ENCODE measurements around the gene TCN2.
"Not testable (repeated sequence)": the region's sequence is repeated elsewhere in the genome, so short reads cannot be mapped to it uniquely, and the experiment has no call there.

The TCN2 gene

DNA sequence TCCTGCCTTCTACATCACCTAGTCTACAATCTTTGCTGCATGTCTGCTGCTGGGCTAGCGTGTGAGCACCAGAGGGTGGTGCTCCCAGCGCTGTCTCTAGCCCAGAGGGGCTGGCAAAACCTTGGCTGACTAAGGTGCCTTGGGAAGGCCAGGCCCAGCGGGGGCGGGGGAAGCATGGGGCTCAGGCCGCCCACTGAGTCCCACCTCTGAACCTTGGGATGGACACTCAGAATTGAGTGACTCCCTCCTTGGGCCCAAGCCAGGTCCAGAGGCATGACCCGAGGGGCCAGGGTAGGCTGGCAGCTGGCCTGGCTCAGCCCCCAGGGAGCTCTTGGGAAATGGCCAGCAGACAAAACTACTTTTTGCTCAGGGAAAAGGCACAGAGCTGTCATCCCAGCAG, 24.9 kb upstream of the TCN2 start:
- H3K9ac ChIP-seq (ENCODE audit: low read depth, low read length) = no peak overlapping the region
- no peak overlapping the region for H3K4me2 ChIP-seq (ENCODE audit: low read length)
- peaks cover 96% of the 10 kb centered on the region for H3K36me3 ChIP-seq (ENCODE audit: insufficient read depth, low read length)
- no peak overlapping the region for H3K4me3 ChIP-seq (ENCODE audit: low read length)
- no peaks in the 10 kb centered on the region for H3K27me3 ChIP-seq (ENCODE audit: control insufficient read depth, insufficient read depth, low read length)
- no peaks in the 10 kb centered on the region for H3K9me3 ChIP-seq (replicated peaks; ENCODE audit: low read length)
- peaks cover 5% of the 10 kb centered on the region for H3K4me1 ChIP-seq (ENCODE audit: control insufficient read depth, insufficient read depth, low read length)

GRCh38 chr22:30582788-30583545, 24.0 kb upstream of the TCN2 start:
- H3K36me3 ChIP-seq (ENCODE audit: insufficient read depth, low read length) = peaks cover 96% of the 10 kb centered on the region
- no peak overlapping the region for H3K4me3 ChIP-seq (ENCODE audit: low read length)
- no peak overlapping the region for H3K4me2 ChIP-seq (ENCODE audit: low read length)
- H3K4me1 ChIP-seq (ENCODE audit: control insufficient read depth, insufficient read depth, low read length) = peaks cover 5% of the 10 kb centered on the region
- no peak overlapping the region for H3K9ac ChIP-seq (ENCODE audit: low read depth, low read length)
- H3K9me3 ChIP-seq (replicated peaks; ENCODE audit: low read length) = no peaks in the 10 kb centered on the region
- no peaks in the 10 kb centered on the region for H3K27me3 ChIP-seq (ENCODE audit: control insufficient read depth, insufficient read depth, low read length)

GRCh38 chr22:30584441-30584840, 22.5 kb upstream of the TCN2 start:
- Histone ChIP-seq H3K4me3 (ENCODE audit: low read length) (no peak overlapping the region), H3K4me2 (ENCODE audit: low read length) (no peak overlapping the region), H3K4me1 (ENCODE audit: control insufficient read depth, insufficient read depth, low read length) (peaks cover 5% of the 10 kb centered on the region), H3K9me3 (replicated peaks; ENCODE audit: low read length) (no peaks in the 10 kb centered on the region), H3K9ac (ENCODE audit: low read depth, low read length) (no peak overlapping the region), H3K27me3 (ENCODE audit: control insufficient read depth, insufficient read depth, low read length) (no peaks in the 10 kb centered on the region), H3K36me3 (ENCODE audit: insufficient read depth, low read length) (peaks cover 93% of the 10 kb centered on the region)

GRCh38 chr22:30586414-30586813, 20.6 kb upstream of the TCN2 start:
- H3K9me3 ChIP-seq (replicated peaks; ENCODE audit: low read length) = no peaks in the 10 kb centered on the region
- H3K9ac ChIP-seq (ENCODE audit: low read depth, low read length) = no peak overlapping the region
- no peak overlapping the region for H3K4me3 ChIP-seq (ENCODE audit: low read length)
- H3K4me1 ChIP-seq (ENCODE audit: control insufficient read depth, insufficient read depth, low read length) = peaks cover 17% of the 10 kb centered on the region
- H3K27me3 ChIP-seq (ENCODE audit: control insufficient read depth, insufficient read depth, low read length) = no peaks in the 10 kb centered on the region
- H3K36me3 ChIP-seq (ENCODE audit: insufficient read depth, low read length) = peaks cover 78% of the 10 kb centered on the region
- no peak overlapping the region for H3K4me2 ChIP-seq (ENCODE audit: low read length)

- Histone ChIP-seq H3K9me3 (replicated peaks; ENCODE audit: low read length) (no peaks in the 10 kb centered on the region), H3K27me3 (ENCODE audit: control insufficient read depth, insufficient read depth, low read length) (peaks cover 7% of the 10 kb centered on the region), H3K36me3 (ENCODE audit: insufficient read depth, low read length) (peaks cover 32% of the 10 kb centered on the region), H3K4me3 (ENCODE audit: low read length) (peak overlapping the region; percentile 81), H3K4me1 (ENCODE audit: control insufficient read depth, insufficient read depth, low read length) (peaks cover 12% of the 10 kb centered on the region), H3K9ac (ENCODE audit: low read depth, low read length) (peak overlapping the region; percentile 93), H3K4me2 (ENCODE audit: low read length) (peak overlapping the region; percentile 79)
Measured at GRCh38 chr22:30591191-30591587, 15.8 kb upstream of the TCN2 start.

DNA sequence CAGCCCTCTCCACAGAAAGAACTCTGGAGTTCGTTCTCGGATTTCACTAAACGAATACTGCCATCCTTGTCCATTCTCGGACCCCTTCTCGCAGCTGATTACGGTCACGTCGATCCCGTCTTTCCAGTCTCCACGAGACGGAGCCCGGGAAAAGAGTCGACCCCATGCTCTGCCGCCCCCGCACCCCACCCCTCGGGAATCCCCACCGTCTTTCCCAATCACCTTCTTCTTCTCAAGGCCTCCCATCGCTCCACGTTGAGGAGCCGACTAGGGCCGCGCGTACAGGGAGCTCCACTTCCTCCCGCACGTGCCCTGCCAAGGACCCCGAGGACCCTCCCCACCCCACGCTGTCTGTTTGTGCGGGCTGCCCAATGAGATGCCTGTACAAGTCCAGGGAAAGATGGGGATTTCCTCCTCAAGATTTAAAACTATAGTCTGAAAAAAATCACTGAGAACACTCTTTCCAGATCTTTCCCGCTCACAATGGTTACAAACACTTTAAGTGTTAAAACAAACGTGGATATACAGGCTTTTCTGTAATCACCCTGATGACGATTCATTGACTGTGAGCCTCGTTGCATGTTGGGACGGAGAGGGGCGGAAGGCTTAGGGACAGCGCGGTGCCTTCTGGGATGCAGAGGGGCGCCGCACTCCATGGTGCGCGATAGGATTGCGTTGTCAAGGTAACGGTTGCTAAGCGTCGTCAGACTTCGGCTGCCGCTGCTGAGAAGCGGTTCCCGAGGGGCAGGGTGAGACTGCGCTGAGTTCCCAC, 15.2 kb upstream of the TCN2 start, which contains the start of gene PES1:
TSS of gene PES1 (minus strand) at position 323 of the 772 bp plus-strand sequence. CDS start at position 246, 77 bp downstream.
- peaks cover 12% of the 10 kb centered on the region for H3K4me1 ChIP-seq (ENCODE audit: control insufficient read depth, insufficient read depth, low read length)
- no peaks in the 10 kb centered on the region for H3K9me3 ChIP-seq (replicated peaks; ENCODE audit: low read length)
- peak within 1 kb of the TSS; percentile 93 for H3K9ac ChIP-seq (ENCODE audit: low read depth, low read length)
- peaks cover 7% of the 10 kb centered on the region for H3K27me3 ChIP-seq (ENCODE audit: control insufficient read depth, insufficient read depth, low read length)
- peaks cover 26% of the 10 kb centered on the region for H3K36me3 ChIP-seq (ENCODE audit: insufficient read depth, low read length)
- peak within 1 kb of the TSS; percentile 81 for H3K4me3 ChIP-seq (ENCODE audit: low read length)
- peak within 1 kb of the TSS; percentile 79 for H3K4me2 ChIP-seq (ENCODE audit: low read length)

- H3K27me3 ChIP-seq (ENCODE audit: control insufficient read depth, insufficient read depth, low read length); H3K9me3 ChIP-seq (replicated peaks; ENCODE audit: low read length); H3K9ac ChIP-seq (ENCODE audit: low read depth, low read length): not testable (repeated sequence)
- peaks cover 12% of the 10 kb centered on the region for H3K4me1 ChIP-seq (ENCODE audit: control insufficient read depth, insufficient read depth, low read length)
- H3K4me2 ChIP-seq (ENCODE audit: low read length) = peak overlapping the region; percentile 69
- peaks cover 21% of the 10 kb centered on the region for H3K36me3 ChIP-seq (ENCODE audit: insufficient read depth, low read length)
- peak overlapping the region; percentile 43 for H3K4me3 ChIP-seq (ENCODE audit: low read length)
Measured at GRCh38 chr22:30592360-30592713, 14.6 kb upstream of the TCN2 start.

- H3K36me3 ChIP-seq (ENCODE audit: insufficient read depth, low read length) = no peaks in the 10 kb centered on the region
Measured at GRCh38 chr22:30596199-30596598, 10.8 kb upstream of the TCN2 start.

GRCh38 chr22:30596886-30597285, 10.1 kb upstream of the TCN2 start:
- Histone ChIP-seq H3K27me3 (ENCODE audit: control insufficient read depth, insufficient read depth, low read length) (peaks cover 7% of the 10 kb centered on the region), H3K36me3 (ENCODE audit: insufficient read depth, low read length) (no peaks in the 10 kb centered on the region), H3K4me3 (ENCODE audit: low read length) (no peak overlapping the region), H3K9me3 (replicated peaks; ENCODE audit: low read length) (no peaks in the 10 kb centered on the region), H3K4me1 (ENCODE audit: control insufficient read depth, insufficient read depth, low read length) (no peaks in the 10 kb centered on the region), H3K9ac (ENCODE audit: low read depth, low read length) (no peak overlapping the region), H3K4me2 (ENCODE audit: low read length) (no peak overlapping the region)

More at GRCh38 chr22:30596199-30596598, 10.8 kb upstream of the TCN2 start:
- no peaks in the 10 kb centered on the region for H3K9me3 ChIP-seq (replicated peaks; ENCODE audit: low read length)
- no peak overlapping the region for H3K9ac ChIP-seq (ENCODE audit: low read depth, low read length)
- no peak overlapping the region for H3K4me3 ChIP-seq (ENCODE audit: low read length)
- no peaks in the 10 kb centered on the region for H3K4me1 ChIP-seq (ENCODE audit: control insufficient read depth, insufficient read depth, low read length)
- peaks cover 7% of the 10 kb centered on the region for H3K27me3 ChIP-seq (ENCODE audit: control insufficient read depth, insufficient read depth, low read length)
- no peak overlapping the region for H3K4me2 ChIP-seq (ENCODE audit: low read length)

GRCh38 chr22:30598986-30599385, 8.0 kb upstream of the TCN2 start:
- H3K4me3 ChIP-seq (ENCODE audit: low read length) = no peak overlapping the region
- H3K4me1 ChIP-seq (ENCODE audit: control insufficient read depth, insufficient read depth, low read length) = no peaks in the 10 kb centered on the region
- no peak overlapping the region for H3K4me2 ChIP-seq (ENCODE audit: low read length)
- no peaks in the 10 kb centered on the region for H3K36me3 ChIP-seq (ENCODE audit: insufficient read depth, low read length)
- no peak overlapping the region for H3K9ac ChIP-seq (ENCODE audit: low read depth, low read length)
- H3K27me3 ChIP-seq (ENCODE audit: control insufficient read depth, insufficient read depth, low read length) = no peaks in the 10 kb centered on the region
- no peaks in the 10 kb centered on the region for H3K9me3 ChIP-seq (replicated peaks; ENCODE audit: low read length)

DNA sequence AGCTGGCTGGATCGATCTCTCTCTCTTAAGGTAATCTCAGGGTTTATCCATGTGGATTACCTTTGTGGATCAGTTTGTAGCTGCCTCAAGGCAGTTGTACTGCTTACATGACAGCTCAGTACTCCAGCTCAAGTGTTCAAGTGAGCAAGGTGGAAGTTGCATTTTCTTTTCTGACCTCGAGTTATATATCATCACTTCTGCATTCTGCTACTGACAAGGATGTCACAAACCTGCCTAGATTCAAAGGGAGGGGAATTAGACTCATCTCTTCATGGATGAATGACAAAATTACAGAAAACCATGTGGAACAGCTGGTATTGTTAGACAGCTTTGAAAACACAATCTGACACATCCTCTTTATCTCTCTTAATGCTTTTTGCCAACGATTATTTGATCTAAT, 6.1 kb upstream of the TCN2 start:
- peaks cover 3% of the 10 kb centered on the region for H3K4me1 ChIP-seq (ENCODE audit: control insufficient read depth, insufficient read depth, low read length)
- no peak overlapping the region for H3K9ac ChIP-seq (ENCODE audit: low read depth, low read length)
- H3K27me3 ChIP-seq (ENCODE audit: control insufficient read depth, insufficient read depth, low read length) = no peaks in the 10 kb centered on the region
- no peak overlapping the region for H3K4me3 ChIP-seq (ENCODE audit: low read length)
- no peak overlapping the region for H3K4me2 ChIP-seq (ENCODE audit: low read length)
- H3K36me3 ChIP-seq (ENCODE audit: insufficient read depth, low read length) = no peaks in the 10 kb centered on the region
- H3K9me3 ChIP-seq (replicated peaks; ENCODE audit: low read length) = no peaks in the 10 kb centered on the region
